Endodermal cell (in vitro differentiated cells): ENCODE measurements around the gene CIZ1. TPM values are rescaled to one million over a fixed set of nuclear protein-coding genes. Genes with fewer than 3 reads are reported as not detected.
"Not testable (repeated sequence)": the region's sequence is repeated elsewhere in the genome, so short reads cannot be mapped to it uniquely, and the experiment has no call there.

Source experiments
- DNase-seq: peaks from one replicate; pipeline ENCODE4 v3.0.0-alpha.2; 2017
- H3K27ac ChIP-seq: 2 replicates; pipeline ENCODE4 v1.5.1; 2013; ENCODE audit warnings: mild to moderate bottlenecking, low read depth, low read length, moderate library complexity
- H3K27me3 ChIP-seq: 2 replicates; pipeline ENCODE4 v1.6.1; 2013; ENCODE audit warnings: mild to moderate bottlenecking, low read length, moderate library complexity; ENCODE audit not compliant: insufficient read depth, control insufficient read depth, poor library complexity, severe bottlenecking
- H3K36me3 ChIP-seq: 2 replicates; pipeline ENCODE4 v1.7.0; 2013; ENCODE audit warnings: mild to moderate bottlenecking, low read length, moderate library complexity; ENCODE audit not compliant: control insufficient read depth, insufficient read depth
- H3K4me1 ChIP-seq: one replicate; pipeline ENCODE4 v1.7.0; 2013; ENCODE audit warnings: low read length; ENCODE audit not compliant: control insufficient read depth, insufficient read depth
- H3K4me3 ChIP-seq: 2 replicates; pipeline ENCODE4 v1.5.1; 2013; ENCODE audit warnings: mild to moderate bottlenecking, low read length, moderate library complexity
- H3K9ac ChIP-seq: 2 replicates; pipeline ENCODE4 v1.6.1; 2013; ENCODE audit warnings: mild to moderate bottlenecking, low read length, moderate library complexity; ENCODE audit not compliant: poor library complexity, severe bottlenecking; ENCODE audit errors: extremely low read depth
- H3K9me3 ChIP-seq: 2 replicates; pipeline ENCODE4 v1.6.1; 2013; ENCODE audit warnings: mild to moderate bottlenecking, low read length, moderate library complexity; ENCODE audit not compliant: control insufficient read depth
- H3K27ac Mint-ChIP-seq: 2 replicates; pipeline ENCODE4 v1.8.0; 2020; ENCODE audit warnings: mixed read lengths
- H3K27me3 Mint-ChIP-seq: 2 replicates; pipeline ENCODE4 v1.8.0; 2021; ENCODE audit warnings: mild to moderate bottlenecking, mixed read lengths; ENCODE audit not compliant: insufficient read depth
- H3K36me3 Mint-ChIP-seq: 2 replicates; pipeline ENCODE4 v1.8.0; 2020; ENCODE audit warnings: low read depth, mixed read lengths
- H3K4me1 Mint-ChIP-seq: 2 replicates; pipeline ENCODE4 v1.8.0; 2020; ENCODE audit warnings: mixed read lengths
- H3K4me3 Mint-ChIP-seq: 2 replicates; pipeline ENCODE4 v1.8.0; 2020; ENCODE audit warnings: mild to moderate bottlenecking, moderate library complexity, mixed read lengths
- H3K9me3 Mint-ChIP-seq: 2 replicates; pipeline ENCODE4 v1.8.0; 2020; ENCODE audit warnings: mild to moderate bottlenecking, mixed read lengths
- CTCF ChIP-seq: fragments of 200-600 bp; sonication (generic); conservative IDR thresholded peaks from 2 replicates; pipeline ENCODE4 v1.5.0; 2021; ENCODE audit warnings: antibody characterized with exemption, mild to moderate bottlenecking
- WGBS, 2 experiments: methylation state at CpG; one replicate each; pipeline versions ENCODE4 v1.1.5 to v1.1.7; 2013; ENCODE audit warnings: missing lambda C conversion rate in 2 of 2, mixed read lengths in 1 of 2; ENCODE audit not compliant: insufficient coverage in 1 of 2, insufficient read length in 1 of 2; 5-methylcytosine and 5-hydroxymethylcytosine counted together
- total RNA-seq, 2 donors: library from RNA; stranded (reverse); fragmentation: NEBNext Ultra II Directional in 1 of 2; extraction: Animal tissue kit (Norgen Biotek cat#: 25700) in 1 of 2; gene quantifications; 2 replicates in 1 of 2; 3 replicates in 1 of 2; pipeline ENCODE4 v1.2.1, GENCODE V29; 2021

Gene CIZ1
- total RNA-seq, 2 donors from 2014 or later: 115 to 117 TPM

- H3K4me1 ChIP-seq: no peaks in the 10 kb centered on the region
- Mint-ChIP-seq H3K36me3 (no peaks in the 10 kb centered on the region), H3K9me3 (no peaks in the 10 kb centered on the region), H3K27ac (no peak overlapping the region), H3K4me3 (no peak overlapping the region), H3K27me3 (peaks cover 2% of the 10 kb centered on the region), H3K4me1 (no peaks in the 10 kb centered on the region)
- H3K36me3 ChIP-seq: peaks cover 10% of the 10 kb centered on the region
- no peaks in the 10 kb centered on the region for H3K9me3 ChIP-seq
- H3K4me3 ChIP-seq: no peak overlapping the region
- DNase-seq: no peak
- H3K27ac ChIP-seq: no peak overlapping the region
- WGBS, 2 experiments: 92 to 100% methylated on average over 1 to 22 of the region's 22 CpGs
- H3K27me3 ChIP-seq: no peaks in the 10 kb centered on the region
- no peak overlapping the region for H3K9ac ChIP-seq
- TF ChIP-seq CTCF: no peak
Observed at GRCh38 chr9:128232528-128233428, 41.4 kb upstream of the CIZ1 start.

GRCh38 chr9:128231638-128232527 lies 40.5 kb upstream of the CIZ1 start:
- peaks cover 8% of the 10 kb centered on the region for H3K36me3 ChIP-seq
- H3K4me3 ChIP-seq: no peak overlapping the region
- H3K4me1 Mint-ChIP-seq: no peaks in the 10 kb centered on the region
- H3K27me3 Mint-ChIP-seq: peaks cover 2% of the 10 kb centered on the region
- H3K4me1 ChIP-seq: no peaks in the 10 kb centered on the region
- no peaks in the 10 kb centered on the region for H3K9me3 Mint-ChIP-seq
- DNase-seq: no peak
- TF ChIP-seq CTCF: no peak
- no peak overlapping the region for H3K27ac Mint-ChIP-seq
- 86% methylated on average over 14 to 16 of the region's 16 CpGs for WGBS, 2 experiments
- no peaks in the 10 kb centered on the region for H3K9me3 ChIP-seq
- peaks cover 2% of the 10 kb centered on the region for H3K36me3 Mint-ChIP-seq
- no peak overlapping the region for H3K4me3 Mint-ChIP-seq
- H3K27ac ChIP-seq: no peak overlapping the region
- no peaks in the 10 kb centered on the region for H3K27me3 ChIP-seq
- no peak overlapping the region for H3K9ac ChIP-seq

- not testable (repeated sequence) for H3K27ac Mint-ChIP-seq, H3K4me3 ChIP-seq, H3K36me3 Mint-ChIP-seq, H3K4me1 Mint-ChIP-seq, H3K9me3 ChIP-seq, H3K36me3 ChIP-seq, H3K27ac ChIP-seq, DNase-seq, H3K4me3 Mint-ChIP-seq, H3K4me1 ChIP-seq, H3K9ac ChIP-seq, H3K9me3 Mint-ChIP-seq, H3K27me3 Mint-ChIP-seq, H3K27me3 ChIP-seq
- WGBS, 2 experiments: 93 to 94% methylated on average over 3 to 7 of the region's 7 CpGs
Observed at GRCh38 chr9:128230897-128231296, 39.5 kb upstream of the CIZ1 start.
